Activated CD4-positive, CD25-positive, alpha-beta regulatory T cell treated with anti-CD3 and anti-CD28 coated beads, Interleukin-2, amount 50 U/mL, for 16 hours (primary cell): Measurements from ENCODE around the gene CERS6.
A peak's percentile ranks its signal among the peaks of the same experiment; 100 is the strongest.
"Not testable (repeated sequence)": the region's sequence is repeated elsewhere in the genome, so short reads cannot be mapped to it uniquely, and the experiment has no call there.

Source experiments
- DNase-seq: peaks from one replicate; pipeline ENCODE4 v3.0.0-alpha.2; 2020; ENCODE audit warnings: low read depth, low spot score

The CERS6 gene, protein sequence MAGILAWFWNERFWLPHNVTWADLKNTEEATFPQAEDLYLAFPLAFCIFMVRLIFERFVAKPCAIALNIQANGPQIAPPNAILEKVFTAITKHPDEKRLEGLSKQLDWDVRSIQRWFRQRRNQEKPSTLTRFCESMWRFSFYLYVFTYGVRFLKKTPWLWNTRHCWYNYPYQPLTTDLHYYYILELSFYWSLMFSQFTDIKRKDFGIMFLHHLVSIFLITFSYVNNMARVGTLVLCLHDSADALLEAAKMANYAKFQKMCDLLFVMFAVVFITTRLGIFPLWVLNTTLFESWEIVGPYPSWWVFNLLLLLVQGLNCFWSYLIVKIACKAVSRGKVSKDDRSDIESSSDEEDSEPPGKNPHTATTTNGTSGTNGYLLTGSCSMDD

DNA sequence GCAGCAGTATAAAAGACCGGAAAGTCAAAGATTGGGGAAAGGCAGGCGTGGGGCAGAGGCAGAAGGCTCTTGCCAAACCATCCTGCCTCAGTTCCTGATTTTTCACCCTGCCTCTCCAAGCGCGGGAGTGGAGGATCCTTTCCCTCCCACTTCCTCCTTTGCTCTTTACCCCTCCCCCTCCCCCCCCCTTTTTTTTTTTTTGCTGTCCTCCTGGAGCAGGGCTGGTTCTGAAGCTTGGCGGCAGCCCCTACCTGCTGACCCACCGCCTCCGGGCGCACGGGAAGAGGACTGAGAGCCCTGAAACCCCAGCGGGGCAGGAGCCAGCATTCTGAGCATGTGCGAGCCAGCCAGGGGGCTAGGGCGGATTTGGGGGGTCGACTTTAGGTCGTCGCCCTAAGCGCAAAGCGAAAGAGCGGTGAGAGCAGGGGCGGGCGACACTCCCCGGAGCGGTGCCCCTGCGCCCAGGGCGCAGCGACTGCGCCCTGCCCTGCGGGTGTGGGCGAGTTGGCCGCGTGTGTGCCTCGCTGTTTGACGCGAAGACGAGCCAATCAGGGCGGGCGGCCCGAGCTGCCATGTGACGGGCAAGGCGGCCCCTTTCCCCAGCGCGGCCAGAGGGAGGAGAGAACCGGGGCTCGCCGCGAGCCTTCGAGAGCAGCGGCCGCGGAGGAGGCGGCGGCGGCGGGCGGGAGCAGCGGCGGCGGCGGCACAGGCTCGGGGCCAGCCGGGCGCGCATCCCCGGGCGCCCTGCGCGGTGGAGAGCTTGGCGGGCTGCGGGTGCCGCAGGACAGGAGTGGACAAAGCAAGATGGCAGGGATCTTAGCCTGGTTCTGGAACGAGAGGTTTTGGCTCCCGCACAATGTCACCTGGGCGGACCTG lies at the start of gene CERS6:
Gene CERS6 (plus strand): TSS at position 628 of the 876 bp plus-strand sequence. CDS start 177 bp downstream, at position 805.
- DNase-seq = peak; percentile 42

DNA sequence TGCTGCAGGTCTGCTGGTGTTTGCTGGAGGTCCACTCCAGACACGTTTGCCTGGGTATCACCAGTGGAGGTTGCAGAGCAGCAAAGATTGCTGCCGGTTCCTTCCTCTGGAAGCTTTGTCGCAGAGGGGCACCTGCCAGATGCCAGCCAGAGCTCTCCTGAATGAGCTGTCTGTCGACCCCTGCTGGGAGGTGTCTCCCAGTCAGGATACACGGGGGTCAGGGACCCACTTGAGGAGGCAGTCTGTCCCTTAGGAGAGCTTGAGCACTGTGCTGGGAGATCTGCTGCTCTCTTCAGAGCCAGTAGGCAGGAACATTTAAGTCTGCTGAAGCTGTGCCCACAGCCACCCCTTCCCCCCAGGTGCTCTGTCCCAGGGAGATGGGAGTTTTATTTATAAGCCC lies 43.8 kb upstream of the CERS6 start:
- DNase-seq = not testable (repeated sequence)

DNA sequence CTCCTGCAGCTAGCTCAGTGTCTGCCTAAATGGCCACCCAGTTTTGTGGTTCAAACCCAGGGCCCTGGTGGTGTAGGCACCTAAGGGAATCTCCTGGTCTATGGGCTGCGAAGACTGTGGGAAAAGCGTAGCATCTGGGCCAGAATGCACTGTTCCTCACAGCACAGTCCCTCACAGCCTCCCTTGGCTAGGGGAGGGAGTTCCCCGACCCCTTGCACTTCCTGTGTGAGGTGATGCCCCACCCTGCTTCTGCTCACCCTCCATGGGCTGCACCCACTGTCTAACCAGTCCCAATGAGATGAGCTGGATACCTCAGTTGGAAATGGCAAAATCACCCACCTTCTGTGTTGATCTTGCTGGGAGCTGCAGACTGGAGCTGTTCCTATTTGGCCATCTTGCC lies 43.0 kb upstream of the CERS6 start:
- not testable (repeated sequence) for DNase-seq

DNA sequence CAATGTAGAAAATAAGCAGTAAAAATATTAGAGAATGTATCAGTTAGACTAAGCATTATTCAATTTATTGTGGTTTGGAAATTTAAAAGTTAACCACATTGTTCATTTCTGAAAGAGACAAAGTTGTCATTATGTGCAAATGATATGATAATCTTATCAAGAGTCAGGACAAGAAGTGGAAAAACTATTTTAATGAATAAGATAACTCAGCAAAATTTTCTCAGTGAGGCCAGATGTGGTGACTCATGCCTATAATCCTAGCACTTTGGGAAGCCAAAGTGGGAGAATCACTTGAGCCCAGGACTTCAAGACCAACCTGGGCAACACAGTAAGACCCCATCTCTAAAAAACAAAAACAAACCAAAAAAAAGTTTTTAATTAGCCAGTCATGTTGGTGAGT lies 39.5 kb upstream of the CERS6 start:
- DNase-seq = no peak

DNA sequence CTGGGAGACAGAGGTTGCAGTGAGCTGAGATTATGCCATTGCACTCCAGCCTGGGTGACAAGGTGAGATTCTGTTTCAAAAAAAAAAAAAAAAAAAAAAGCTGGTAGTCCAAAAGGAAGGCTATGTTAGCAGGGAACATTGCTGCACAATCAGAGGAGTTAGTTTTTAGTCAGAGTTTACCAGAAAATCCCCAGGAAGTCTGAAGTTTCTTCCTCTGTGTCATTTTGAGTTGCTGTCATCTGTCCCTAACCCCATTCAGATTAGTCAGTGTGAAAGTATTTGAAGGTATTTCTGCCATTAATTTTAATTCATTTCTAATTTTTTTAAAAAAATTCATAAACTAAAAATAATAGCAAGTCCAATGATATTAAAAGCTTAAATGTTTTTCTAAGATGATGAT lies 33.5 kb upstream of the CERS6 start:
- DNase-seq = no peak

DNA sequence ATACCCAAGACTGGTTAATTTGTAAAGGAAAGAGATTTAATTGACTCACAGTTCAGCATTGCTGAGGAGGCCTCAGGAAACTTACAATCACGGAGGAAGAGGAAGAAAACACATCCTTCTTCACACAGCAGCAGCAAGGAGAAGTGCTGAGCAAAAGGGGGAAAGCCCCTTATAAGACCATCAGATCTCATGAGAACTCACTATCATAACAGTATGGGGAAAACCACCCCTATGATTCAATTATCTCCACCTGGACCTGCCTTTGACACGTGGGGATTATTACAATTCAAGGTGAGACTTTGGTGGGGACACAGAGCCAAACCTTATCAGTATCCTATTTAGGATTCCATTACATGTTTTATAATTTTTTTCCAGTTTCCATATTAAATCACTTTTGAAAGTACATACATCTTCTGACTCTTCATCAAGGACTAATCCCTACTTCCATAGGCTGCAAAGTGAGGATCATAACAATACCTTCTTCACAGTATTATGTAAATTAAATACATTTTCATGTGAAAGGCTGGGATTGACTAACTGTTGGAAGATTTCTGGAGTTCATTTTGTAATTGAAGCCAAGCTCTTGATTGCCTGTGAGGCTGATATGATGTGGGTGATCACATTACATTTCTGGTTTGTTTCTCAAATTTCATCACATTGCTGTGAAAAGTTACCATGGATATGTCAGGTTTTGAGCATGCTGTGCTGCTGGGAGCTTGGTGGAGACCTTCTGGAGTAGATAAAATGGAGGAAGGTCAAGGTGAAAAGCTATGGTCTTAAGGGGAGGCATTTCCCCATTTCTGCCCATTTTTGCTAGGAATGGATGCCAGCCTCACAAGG lies 31.7 kb upstream of the CERS6 start:
- DNase-seq = no peak

DNA sequence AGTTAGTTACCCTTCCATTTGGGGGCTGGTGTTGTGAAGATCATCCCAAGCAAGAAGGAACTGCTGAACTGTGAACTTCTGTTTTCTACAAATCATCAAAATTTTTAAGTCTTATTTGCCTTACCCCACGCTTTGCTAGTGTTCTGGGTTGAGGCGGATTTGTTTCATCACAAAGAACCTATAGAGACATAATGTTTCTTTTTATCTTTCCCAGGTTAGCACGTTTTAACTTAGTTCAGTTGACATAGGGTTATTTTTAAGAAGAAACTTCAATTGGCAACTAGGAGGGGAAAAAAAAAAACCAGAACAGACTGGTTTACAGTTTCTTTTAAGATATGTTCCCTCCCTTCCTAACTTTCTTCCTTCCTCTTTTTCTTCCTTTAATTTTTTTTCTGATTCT lies 31.1 kb upstream of the CERS6 start:
- no peak for DNase-seq

DNA sequence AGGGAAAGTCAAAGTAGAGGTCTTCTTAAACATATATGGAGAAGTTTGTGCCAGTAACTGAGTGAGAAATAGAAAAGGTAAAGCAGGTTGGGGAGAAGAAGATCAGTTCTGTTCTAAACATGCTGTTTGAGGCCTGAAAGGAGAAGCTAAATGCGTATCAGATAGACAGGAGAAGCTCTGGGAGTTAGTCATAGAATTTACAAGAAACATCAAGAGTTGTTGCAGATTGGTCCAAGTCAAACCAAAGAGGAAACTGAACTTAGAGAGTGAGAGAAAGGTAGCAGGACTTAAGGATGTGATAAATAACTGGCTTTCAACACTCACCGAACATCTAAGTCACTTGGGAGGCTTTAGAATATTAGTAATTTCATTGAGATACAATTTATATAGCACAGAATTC lies 29.2 kb upstream of the CERS6 start:
- DNase-seq = no peak

DNA sequence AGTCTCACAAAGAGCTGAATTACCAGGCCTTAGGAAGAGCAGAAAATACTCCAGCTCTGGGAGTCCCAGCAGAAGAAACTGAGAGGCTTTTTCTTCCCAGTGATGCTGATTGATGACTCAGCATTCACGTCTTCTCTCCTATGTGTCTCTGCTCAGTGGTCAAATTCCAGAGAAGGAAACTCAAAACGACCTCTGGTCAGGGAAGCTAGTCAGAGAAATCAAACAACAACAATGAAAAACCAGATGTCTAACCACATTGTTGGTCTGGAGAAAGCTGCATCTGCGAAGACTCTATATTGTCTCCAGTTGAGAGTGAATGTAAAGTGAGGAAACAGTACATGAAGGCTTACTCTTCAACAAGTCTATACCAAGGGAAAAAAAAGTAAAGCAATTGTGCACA lies 28.6 kb upstream of the CERS6 start:
- DNase-seq = no peak

DNA sequence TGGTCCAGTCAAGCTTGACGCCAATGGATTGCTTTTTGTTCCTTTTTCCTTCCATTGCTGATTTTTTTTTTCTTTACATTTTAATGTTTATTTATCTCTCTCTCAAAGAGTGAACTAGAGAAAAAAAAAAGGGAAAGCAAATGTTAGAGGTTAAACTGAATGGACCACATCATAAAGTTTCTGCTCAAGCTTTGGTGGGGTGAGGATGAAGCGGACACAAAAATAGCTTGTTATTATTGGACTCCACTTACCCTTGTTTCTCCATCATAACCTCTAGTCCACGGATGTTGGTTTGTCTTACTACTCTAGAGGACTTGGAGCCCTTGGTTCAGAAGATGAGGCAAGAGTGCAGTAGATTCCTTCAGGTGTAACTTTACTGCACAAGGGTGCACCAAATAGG lies 27.6 kb upstream of the CERS6 start:
- DNase-seq = no peak

DNA sequence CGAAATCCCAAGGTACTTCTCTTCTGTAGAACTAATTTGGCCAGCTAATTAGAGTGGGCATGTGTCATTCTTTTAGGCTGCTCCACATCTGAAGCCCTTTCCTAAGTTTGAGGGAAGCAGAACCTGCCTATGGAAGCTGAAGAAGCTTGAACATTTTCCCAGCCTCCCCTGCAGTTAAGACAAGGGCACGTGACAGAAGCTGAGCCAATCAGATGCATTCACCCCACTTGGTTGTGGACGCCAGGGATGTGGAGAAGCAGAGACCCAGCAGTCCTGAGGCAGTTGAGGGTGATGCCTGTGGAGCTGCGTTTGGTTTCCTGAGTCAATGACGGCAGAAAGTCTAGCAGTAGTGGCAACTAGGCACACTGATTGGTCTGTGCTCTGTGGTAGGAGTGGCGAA lies 26.1 kb upstream of the CERS6 start:
- DNase-seq = no peak

DNA sequence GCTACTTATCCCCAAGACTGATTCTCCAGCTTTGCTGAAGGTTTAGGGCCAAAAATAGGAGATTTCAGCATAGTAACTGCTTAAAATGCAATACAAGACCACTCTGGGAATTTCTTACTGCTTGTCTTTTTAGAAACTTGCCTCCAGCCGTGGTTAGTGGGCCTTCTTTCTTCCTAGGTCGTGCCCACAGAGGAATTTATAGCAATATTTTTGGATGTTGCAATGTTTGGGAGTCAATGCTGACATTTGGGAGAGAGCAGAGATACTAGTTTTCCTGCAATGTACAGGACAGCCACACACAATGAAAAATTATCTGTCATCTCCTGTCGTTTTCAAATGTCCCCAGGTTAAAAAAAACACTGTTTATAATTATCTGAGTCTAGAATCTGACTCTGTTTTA lies 25.6 kb upstream of the CERS6 start:
- DNase-seq = no peak

DNA sequence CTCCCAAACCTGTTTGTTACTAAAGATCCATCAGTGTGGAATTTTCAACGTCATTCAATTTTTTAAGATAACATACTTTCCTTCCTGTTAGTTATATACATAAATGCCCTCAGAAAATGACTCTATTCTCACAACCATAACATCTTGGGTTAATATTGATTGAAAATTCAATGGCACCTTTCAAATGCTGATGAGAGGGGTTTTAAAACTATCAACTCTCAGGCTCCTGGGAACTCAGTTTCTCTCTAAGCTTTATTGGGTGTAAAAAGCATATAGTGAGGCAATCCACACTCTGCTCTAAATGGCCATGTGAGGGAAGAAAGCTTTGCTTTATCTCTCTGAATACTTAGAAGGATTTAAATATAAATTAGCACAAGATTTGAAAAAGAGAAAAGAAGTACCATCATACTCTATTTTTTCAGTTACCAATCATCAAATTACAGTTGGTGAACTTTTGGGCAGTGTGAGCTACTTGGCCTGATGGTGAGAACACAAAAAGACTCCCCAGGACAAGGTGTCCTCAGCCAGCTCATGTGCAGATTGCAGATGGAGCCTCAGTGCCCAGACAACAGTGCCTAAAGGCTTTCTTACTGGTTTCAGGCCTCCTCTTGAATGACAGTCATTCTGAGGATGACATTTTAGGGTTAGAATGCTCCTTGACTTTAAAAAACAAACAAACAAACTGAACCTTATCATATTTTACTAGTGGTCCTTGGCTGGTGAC lies 24.6 kb upstream of the CERS6 start:
- DNase-seq = no peak

DNA sequence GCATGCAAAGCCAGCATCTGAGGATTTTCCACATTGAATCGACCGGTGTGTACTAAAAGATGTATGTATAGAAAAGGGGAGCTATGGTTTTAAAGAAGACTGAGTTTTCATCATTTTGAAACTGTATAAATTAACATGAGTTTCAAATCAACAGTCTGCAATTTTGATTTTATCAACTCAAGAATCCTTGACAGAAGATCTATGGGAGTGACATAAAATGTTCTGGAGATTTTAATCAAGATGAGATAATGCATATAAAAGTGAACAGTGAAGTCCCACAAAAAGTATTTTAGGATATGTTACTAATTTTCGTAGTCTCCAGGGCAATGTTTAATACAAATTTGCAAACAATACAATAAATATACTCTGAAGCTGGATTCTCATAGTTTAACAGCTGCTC lies 24.0 kb upstream of the CERS6 start:
- DNase-seq = no peak

DNA sequence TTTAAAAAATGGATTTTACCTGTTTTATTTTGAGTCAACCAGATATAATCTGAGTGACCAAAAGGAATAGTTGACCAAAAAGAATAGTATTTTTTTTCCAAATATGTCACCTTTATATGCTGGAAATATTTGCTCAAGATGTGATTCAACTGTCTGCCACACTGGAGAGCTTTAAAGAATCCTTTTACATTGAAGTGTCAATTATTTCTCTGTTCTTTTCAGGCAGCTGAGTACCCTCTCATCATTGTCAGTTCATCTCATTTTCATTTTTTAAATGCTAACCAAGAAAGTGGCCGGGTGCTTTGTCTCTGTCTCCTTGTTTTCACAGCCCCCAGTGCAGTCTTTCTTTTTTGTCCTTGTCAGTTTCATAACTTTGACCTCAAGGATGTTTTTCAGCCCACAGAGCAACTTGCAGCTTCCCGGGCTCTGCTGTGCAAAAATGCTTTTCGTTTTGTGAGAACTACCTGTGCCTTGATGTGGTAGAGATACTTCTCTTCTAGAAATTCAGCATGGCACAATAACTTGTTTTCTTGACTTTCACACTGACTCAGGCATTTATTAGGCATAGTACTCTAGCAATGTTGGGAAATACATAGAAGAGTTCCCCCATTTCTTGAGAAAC lies 23.4 kb upstream of the CERS6 start:
- DNase-seq = no peak

DNA sequence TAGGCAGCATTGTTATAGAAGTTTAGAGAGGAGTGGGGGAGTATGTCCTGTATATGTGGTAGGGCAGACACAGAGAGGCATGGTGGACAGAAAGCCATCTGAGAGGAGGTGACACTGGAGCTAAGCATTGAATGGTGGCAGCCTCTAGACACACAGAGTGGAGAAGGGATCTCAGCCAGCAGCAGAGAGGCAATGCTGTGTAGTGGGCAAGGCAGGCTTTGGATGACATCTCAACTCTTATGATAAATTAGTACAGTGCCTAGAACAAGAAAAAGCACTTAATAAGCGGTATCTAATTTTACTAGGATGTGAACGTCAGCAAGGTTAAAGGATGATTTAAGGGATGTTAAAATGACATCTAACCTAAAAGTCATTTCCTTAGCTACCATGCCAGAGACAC lies 22.5 kb upstream of the CERS6 start:
- no peak for DNase-seq

DNA sequence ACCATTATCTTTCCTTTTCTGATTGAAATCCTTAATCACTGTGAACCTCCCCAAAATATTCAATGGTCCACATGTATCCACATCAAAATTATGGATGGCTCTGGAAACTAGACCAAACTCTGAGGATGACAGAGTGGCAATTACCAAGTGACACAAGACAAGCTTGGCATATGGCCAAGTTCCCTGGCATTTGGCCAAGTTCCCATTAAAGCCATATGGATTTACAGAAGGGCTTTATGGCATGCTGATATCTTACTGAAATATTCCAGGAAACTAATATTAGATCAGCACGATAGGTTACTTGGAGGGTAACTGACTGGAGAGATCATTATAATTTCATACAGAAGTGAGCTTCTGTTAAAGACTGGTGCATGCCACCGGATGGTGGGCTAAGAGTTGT lies 21.9 kb upstream of the CERS6 start:
- DNase-seq = no peak

DNA sequence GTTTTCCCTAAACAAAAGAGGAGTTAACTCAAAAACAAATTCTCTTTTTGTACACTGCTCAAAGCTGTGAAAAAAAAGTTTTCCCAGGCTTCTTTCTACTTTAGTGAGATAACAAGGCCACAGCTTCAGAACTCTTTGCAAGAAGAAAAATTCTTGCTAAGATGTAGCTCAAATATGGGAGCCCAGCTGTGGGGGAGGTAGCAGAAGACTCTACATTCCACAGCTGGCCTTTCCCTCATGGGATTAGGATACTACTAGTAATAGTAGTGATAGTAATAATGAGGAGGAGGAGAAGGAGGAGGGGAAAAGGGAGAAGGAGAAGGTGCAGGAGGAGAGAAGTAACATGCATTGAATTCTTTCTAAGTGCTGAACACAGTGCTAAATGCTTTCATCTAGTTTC lies 19.2 kb upstream of the CERS6 start:
- DNase-seq = no peak

DNA sequence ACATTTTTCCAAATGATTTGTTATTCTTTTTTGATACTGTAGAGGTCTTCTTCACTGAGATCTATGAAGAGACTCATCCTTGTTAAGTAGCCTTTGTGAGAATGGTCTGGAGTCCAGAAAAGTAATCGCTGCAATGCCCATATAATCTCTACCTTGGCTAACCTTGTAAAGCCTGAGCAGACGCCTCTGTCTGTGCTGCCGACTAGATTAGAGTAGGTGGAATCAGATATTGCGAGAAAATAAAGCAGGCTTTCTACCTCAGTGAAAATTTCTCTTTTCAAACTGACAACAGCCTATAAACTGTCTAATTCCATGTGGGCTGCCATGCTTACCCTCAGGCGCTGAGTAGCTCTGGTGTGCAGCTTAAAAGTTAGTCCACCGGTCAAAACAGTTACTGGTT lies 17.5 kb upstream of the CERS6 start:
- DNase-seq = no peak

DNA sequence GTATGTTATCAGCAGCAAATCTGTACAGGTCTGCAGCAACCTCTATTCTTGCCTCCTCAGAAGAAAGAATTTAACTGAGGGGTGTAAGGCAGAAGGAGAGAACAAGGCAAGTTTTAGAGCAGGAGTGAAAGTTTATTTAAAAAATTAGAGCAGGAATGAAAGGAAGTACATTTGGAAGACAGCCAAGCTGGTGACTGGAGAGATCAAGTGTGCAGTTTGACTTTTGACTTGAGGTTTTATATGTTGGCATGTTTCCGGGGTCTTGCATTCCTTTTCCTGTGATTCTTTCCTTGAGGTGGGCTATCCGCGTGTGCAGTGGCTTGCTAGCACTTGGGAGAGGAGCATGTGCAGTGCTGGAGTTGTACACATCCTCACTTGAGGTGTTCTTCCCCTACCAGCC lies 16.5 kb upstream of the CERS6 start:
- no peak for DNase-seq
